GM19240 (cell line): ENCODE data around the gene DPPA4.
"Not testable (repeated sequence)": the region's sequence is repeated elsewhere in the genome, so short reads cannot be mapped to it uniquely, and the experiment has no call there.

Experiments used
- DNase-seq: peaks from one replicate; pipeline ENCODE4 v3.0.0; 2011; ENCODE audit warnings: low spot score; ENCODE audit not compliant: insufficient read length

The DPPA4 gene, protein sequence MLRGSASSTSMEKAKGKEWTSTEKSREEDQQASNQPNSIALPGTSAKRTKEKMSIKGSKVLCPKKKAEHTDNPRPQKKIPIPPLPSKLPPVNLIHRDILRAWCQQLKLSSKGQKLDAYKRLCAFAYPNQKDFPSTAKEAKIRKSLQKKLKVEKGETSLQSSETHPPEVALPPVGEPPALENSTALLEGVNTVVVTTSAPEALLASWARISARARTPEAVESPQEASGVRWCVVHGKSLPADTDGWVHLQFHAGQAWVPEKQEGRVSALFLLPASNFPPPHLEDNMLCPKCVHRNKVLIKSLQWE

DNA sequence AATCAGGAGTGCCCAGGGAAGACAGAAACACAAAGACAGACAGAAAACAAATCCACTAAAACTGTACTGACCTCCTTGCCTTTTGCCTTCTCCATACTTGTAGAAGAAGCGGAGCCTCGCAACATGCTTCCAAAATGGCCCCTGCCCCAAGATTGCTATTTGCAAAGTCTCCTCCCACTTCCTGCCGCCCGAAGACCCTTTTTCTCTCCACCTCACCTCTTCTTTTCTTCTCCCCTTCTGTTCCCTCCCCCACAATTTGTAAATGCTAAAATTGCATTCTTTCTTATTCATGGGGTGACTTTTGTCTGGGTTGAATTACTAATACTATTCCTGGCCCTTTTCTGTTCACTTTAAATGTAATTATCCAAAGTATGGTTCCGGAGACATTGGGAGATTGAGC, at the start of gene DPPA4:
TSS of gene DPPA4 (minus strand) at position 154 of the 400 bp plus-strand sequence. CDS start at position 125, 29 bp downstream.
- DNase-seq, result no peak

DNA sequence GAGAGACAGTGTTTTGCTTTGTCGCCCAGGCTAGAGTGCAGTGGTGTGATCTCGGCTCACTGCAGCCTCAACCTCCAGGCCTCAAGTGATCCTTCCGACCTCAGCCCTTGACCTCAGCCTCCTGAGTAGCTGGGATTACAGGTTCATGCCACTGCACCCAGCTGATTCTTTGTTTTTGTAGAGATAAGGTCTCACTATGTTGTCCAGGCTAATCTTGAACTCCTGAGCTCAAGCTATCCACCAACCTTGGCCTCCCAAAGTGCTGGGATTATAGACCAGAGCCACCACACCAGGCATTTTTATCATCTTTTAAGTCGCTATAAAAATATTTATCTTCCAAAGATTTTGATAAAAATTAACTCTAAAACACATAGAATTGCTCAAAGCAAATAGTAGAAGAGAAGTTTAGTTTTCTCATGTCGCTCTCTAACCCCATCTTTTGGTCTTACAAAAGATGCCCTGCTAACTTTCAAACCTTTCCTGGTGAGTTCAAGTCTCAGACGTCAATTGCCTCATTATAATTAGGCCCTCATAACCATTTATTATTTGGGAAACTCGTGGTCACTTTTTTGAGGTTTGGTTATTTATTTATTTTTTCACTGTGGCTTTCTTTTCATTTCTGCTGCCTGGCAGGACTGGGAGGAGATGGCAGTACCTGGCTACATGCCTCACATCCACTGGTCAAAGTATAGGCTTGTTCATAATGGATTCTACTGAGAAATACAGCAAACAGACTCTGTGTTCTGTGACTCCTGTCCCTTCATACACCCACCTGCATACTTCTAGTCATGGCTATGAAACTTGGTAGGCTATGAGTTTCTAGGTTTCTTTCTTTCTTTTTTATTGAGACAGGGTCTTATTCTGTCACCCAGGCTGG, 48.3 kb upstream of the DPPA4 start:
- no peak for DNase-seq

DNA sequence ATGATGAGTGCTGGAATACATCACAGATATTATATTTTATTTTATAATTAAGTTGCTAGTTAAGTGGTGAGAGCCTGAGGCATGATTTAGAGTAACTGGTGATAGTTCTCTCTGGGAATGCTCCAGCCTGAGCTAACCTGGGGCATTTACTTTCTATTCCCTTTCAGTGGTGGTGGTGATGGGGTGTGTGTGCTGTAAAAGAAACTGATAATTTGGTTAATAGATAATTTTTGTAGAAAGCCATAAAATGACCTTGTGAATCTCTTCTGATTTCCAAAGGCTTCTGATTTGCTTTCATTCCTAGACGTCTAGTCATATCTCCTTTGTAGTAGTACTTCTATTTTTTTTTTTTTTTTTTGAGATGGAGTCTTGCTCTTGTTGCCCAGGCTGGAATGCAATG, 46.8 kb upstream of the DPPA4 start:
- no peak for DNase-seq

DNA sequence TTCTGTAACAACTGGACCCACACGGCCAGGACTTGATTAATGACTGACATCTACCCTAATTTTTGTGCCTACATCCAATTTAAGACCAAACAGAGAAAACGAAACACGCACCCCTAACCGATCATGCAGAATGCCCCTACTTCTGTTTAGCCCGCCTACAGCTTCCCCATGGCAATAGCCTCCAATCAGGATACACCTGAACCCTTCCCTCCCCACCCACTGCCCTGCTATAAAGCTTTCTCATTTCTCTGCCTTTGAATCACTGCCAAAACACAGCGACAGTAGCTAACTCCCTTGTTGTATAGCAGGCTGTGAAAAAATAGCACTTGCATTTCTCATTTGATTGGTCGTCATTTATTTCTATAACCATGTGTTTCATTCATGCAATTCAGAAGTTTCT, 45.2 kb upstream of the DPPA4 start:
- DNase-seq, result no peak

DNA sequence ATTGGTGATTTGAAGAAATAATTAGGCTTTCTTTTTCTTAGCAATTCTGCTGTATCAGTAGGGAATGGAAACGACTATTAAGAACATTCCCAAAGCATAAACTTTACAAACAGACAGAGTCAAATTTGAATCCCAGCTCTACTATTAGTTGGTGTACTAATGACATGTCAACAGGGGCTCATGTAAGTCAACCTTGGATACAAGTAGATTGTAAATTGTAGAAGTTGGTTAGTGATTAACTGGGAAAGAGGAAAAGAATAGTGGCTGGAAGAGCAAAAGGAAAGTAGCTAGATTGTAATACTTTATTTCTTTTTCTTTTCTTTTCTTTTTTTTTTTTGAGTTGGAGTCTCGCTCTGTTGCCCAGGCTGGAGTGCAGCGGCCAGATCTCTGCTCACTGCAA, 38.6 kb upstream of the DPPA4 start:
- DNase-seq, result no peak

DNA sequence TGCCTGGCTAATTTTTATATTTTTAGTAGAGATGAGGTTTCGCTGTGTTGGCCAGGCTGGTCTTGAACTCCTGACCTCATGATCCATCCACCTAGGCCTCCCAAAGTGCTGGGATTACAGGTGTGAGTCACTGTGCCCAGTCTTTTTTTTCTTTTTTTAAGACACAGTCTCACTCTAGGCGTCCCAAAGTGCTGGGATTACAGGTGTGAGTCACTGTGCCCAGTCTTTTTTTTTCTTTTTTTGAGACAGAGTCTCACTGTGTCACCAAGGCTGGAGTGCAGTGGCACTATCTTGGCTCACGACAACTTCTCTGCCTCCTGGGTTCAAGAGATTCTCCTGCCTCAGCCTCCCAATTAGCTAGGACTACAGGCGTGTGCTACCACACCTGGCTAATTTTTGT, 37.1 kb upstream of the DPPA4 start:
- DNase-seq, result not testable (repeated sequence)

DNA sequence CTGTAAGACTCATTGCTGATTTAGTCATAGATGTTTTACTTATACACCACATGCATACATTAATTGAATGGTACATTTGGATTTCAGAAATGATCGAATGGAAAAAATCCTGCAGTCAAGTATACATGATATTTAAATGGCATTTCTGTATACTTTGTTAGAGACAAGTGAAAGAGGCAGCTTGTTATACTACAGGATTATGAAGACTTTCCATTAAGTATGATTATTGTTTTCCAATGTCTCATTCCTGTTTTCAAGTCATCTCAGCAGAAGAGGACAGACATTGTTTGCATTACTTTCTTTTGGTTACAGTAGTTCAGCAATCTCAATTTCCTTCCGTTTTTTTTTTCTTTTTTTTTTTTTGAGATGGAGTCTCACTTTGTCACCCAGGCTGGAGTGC, 36.6 kb upstream of the DPPA4 start:
- DNase-seq, result no peak

DNA sequence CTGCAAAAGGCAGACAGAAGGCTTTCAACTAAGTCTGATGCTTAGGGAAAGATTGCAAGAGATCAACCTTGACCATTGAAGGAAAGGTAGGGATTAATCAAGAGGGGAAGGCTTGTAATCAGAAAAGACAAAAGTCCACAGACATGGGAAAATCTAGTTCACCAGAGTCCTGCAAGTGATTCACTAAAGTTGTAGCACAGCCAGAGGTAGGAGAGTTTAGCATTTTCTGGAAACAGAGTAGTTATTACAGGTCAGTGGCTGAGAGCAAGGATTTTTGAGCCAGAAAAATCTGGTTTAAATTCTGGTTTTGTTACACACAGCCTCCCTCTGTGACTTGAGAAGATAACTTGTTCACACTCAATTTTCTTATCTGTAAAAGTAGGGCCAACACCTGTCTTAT, 35.3 kb upstream of the DPPA4 start:
- DNase-seq, result no peak

DNA sequence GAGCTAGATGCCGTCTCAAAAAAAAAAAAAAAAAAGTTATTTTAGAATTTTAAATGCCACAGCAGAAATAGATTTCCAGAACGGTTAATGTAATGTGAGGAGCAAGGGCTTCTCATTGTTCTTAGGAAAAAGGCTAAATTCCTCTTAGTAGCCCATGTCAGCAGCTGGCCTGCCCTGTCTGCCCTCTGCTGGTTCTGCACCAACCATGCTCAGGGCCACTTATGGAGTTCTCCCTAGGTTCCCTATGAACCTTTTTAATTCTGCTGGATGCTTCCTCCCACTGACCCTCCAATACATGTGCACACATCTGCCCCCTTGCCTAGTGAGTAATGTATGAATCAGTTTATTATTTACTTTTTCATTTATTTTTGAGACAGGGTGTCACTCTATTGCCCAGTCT, 32.2 kb upstream of the DPPA4 start:
- DNase-seq, result no peak

DNA sequence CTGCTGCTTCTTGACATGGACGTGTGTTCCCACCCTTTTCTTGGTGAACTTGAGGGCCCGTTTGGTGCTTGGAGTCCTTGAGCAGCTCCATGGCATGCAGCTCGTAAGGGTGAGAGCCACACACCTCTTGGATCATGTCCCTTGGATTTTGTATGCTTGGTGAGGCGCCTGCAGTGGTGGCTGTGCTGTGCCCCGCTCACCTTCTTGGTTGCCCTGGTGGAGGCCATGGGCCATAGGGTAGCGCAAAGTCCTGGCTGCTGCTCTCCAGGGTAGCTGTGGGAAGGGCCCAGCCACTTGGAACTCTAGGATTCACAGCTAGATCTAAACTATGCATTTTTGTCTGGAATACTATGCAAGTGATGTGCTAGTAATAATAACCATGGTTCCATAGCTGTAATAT, 26.7 kb upstream of the DPPA4 start:
- DNase-seq, result no peak

DNA sequence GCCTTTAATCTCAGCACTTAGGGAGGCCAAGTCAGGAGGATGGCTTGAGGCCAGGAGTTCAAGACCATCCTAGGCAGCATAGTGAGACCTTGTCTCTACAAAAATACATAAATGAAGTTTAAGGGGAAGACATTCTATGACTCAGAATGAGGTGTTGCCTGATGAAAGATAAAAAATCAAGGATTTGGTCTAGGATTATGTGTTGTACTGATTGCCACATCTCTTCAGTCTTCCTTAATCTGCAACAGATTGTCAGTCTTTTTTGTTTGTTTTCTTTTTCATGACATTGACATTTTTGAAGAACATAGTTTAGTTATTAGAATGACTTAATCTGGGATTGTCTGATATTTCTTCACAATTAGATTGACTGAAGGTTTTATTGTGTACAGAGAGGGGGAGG, 26.3 kb upstream of the DPPA4 start:
- DNase-seq, result no peak

DNA sequence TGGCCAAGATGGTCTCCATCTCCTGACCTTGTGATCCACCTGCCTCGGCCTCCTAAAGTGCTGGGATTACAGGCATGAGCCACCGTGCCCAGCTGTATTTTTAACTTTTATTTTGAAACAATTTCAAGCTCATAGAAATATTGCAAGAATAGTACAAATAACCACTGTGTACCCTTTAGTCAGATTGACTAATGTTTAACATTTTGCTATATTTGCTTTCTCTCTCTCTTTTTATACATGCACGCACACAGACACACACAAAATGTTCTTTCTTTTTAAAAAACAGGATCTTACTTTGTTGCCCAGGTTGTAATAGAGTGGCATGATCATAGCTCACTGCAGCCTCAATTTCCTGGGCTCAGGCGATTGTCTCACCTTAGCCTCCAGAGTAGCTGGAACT, 25.5 kb upstream of the DPPA4 start:
- DNase-seq, result no peak

DNA sequence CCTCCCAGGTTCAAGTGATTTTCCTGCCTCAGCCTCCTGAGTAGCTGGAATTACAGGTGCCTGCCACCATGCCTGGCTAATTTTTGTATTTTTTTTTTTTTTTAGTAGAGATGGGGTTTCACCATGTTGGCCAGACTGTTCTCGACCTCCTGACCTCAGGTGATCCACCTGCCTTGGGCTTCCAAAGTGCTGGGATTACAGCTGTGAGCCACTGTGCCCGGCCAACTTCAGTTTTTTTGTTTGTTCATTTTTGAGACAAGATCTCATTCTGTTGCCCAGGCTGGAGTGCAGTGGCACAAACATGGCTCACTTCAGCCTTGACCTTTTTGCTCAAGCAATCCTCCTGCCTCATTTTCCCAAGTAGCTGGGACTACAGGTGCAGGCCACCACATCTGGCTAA, 21.5 kb upstream of the DPPA4 start:
- DNase-seq, result not testable (repeated sequence)

DNA sequence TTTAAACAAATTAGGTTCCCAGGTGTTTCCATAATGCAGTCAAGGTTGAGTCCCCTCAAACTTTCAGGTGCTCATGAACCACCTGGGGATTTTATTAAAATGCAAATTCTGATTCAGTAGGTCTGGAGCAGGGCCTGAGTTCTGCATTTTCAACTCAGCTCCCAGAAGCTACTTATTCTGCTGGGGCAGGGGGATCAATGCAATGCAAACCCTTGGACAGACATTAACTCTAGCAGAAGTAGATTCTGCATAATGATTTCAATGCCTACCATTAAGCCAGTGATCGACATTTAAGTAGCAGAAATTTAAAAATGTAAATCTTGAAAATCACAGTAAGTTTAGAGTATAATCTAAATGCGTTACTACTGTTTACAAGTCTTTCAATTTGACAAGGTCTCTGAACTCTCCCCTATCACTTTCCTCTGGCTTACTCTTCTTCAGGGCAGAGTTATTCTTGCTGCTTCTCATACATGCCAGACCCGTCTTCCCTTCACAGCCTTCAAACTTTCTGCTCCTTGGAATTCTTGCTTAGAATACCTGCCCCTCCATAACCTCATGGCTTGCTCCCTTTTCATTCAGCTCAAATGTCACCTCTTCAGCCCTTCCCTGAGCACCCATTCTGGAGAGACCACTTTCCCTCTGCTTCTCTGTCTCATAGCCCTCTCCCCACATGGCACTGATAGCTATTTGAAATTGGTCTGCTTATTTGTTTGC, 19.3 kb upstream of the DPPA4 start:
- no peak for DNase-seq

DNA sequence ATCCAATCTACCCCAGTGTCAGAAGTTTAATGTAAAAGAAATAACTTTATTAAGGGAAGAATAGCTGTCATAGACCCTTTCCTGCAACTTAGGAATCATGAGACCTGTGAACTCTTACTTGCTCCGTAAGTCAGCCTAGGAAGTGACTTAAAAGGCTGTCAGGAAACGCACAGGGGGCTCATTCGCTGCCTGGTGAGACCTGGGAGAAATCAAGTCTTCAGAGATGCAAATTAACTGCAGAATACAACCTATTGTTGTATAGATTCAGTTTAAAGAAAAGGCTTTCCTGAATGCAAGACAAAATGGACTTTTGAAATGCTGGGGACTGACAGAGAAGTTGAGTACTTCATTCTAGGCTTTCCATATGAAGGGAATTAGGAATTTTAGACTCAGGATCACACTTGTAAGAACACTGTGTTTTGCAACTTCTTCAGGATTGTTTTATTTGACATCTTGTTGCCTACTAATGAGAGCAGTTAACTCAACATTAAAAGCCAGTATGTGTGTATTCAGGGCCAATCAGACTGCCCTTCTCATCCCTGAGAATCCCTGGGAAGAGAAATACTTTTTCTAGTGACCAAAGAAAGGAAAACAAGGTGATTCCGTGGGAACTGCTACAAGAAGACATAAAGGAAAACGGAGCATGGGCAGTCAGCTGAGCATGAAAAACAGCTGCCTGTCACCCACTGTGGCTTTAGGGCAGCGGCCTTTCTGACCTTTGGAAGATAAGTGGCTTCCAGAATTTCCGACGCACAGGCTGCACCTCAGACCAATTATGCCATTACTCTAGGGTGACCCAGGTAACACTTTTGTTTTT, 18.5 kb upstream of the DPPA4 start:
- no peak for DNase-seq

DNA sequence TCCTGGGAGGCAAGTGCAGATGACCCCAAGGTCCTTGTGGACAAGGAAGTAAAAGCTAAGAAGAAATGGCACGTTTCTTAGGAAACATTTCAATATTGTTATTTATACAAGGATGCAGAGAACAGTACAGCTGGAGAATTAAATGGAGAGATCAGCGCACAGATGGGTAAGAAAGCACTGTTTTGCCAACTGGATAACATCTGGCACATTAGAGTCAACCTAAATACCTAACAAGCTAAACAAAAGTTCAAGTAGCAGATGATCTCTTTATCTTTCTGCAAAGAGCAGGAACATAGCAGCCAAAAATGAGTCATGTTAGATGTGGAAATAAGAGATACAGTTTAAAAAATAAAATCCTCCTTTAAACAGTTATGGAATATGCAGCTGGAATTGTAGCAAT, 15.7 kb upstream of the DPPA4 start:
- DNase-seq, result no peak

DNA sequence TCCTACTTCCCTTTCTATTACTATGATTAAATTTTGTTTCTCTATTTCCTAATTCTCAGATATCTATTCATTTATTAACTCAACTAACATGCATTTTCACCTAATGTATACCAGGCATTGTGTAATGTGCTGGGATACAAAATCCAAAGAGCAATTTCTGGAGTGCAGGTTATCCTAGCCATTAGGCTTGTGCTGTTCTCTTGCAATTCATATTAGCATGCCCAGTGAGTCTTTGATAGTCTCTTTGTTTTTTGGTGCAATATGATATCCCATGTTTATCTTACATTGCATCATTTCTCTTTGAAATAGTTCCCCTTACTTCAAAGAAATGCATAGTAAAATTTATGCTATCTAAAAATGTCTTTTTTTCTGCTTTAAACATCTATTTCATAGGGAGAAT, 13.9 kb upstream of the DPPA4 start:
- no peak for DNase-seq

DNA sequence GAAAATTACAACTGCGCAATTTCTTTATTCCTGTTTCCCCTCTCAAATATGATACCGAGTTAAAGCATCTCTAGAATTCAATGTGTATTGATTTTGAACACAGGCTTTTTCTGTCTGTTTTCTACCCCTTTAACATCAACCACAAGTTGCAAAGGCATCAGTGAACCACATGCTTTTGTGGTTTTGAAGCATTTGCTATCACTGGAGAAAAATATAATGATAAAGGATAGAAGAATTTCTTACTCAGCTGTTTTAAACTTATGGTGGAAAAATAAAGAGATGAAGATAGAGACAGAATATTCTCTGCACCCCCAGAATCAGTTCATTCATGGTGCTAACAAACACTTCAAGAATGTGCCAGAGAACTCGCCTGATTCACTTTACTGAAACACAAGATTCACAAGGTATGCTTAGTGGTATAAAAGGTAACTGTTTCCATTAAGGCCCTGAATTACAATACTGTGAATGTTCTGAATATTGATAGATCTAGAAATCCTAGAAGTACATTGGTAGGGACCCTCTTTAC, 9.5 kb upstream of the DPPA4 start:
- DNase-seq, result no peak

DNA sequence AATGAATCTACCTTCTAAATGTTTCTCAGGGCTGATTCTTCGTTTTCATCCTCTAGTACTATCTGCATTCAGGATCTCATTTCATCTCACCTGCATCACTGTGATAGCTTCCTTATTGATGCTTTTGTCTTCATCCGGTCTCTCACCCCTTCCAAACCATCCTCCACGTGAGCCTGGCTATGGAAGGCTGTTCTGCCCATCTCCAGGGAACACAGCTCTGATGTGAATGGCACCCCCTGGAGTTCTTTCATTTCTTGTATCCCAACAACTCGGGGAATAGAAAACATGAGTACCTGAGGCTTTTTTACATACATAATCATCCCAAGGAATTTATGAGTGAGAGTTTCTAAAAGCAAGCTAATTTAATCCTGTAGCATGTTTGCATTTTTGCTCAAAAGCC, 8.8 kb upstream of the DPPA4 start:
- DNase-seq, result no peak

DNA sequence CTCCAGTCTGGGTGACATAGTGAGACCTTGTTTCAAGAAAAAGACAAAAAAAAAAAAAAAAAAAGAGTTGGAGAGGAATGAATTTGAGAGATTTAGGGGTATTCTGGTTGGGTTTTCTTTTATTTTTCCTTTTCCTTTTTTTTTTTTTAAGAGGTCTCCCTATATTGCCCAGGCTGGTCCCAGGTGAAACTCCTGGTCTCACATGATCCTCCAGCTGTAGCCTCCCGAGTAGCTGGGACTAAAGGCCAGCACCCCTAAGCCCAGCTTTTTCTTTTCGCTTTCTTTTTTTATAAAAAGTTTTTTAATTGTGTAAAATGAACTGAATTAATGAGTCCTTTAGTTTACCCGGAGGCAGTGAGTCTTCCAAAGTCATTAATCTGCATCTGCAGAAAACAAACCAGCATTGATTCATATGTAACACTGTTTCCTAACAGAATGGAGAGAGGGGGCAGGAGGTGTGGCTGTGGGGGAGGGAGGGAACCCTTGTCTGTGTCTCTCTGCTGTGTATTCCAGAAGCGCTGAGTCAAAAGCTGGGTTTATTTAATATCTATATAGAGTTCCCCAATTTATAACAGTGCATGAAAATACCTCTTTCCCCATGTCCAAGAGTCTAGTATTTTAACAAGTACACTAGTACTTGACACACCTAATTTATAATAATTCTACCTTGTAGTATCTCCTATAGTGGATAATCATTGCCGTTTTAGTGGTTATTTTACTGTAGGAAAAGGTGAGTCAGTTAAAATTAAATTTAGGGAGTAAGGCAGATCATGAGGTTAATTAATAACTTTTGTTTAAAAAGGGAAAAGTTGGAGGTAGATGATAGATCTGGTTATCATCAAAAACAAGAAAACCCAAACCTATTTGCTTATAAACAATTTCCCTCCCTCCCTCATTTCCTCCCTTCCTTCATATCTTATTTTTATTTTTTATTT, 2.6 kb upstream of the DPPA4 start:
- no peak for DNase-seq
